ENCODE results near the gene CCDC71. TPM values are rescaled to one million over a fixed set of nuclear protein-coding genes. Genes with fewer than 3 reads are reported as not detected.

Gene CCDC71
- total RNA-seq, 2 experiments from 2014 or later = 23.4 to 27.9 TPM

DNA sequence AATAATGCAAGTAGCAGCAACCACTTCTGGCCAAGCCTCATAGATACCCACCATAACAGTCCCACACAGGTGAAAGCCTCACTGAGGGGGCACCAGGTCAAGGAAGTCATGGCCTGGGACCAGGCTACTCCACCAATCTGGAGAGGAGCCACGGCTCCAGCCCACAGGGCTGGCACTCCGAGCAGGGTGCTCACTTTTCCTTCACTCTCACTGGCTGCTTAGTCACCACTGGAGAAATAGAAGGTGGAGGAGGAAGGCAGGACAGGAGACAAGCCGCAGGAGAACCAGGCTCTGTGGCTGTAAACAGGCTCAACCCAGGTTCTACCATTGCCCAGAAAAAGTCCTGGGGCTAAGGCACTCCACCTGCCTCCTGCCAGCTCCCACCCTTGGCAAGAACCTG, 46.7 kb downstream of the CCDC71 start:
- Histone ChIP-seq H3K4me1 (ENCODE audit: insufficient read depth, low read length, poor library complexity, severe bottlenecking) (peaks cover 22% of the 10 kb centered on the region), H3K36me3 (ENCODE audit: insufficient read depth, low read length) (peaks cover 46% of the 10 kb centered on the region), H3K9me2 (ENCODE audit: insufficient read depth, low read length) (no peaks in the 10 kb centered on the region), H3K79me2 (ENCODE audit: insufficient read depth, low read depth, low read length) (peaks cover 18% of the 10 kb centered on the region), H4K20me1 (ENCODE audit: insufficient read depth, low read length) (no peaks in the 10 kb centered on the region), H3K4me3 (ENCODE audit: low read depth, low read length, poor library complexity, severe bottlenecking) (peak overlapping the region; percentile 97), H3K9me3 (ENCODE audit: low read length) (no peaks in the 10 kb centered on the region), H2AFZ (ENCODE audit: low read length) (no peak overlapping the region), H3K27ac (ENCODE audit: low read depth, low read length, poor library complexity, severe bottlenecking) (peak overlapping the region; percentile 83), H3K4me2 (ENCODE audit: low read length) (peak overlapping the region; percentile 95)
- TF ChIP-seq EZH2phosphoT487 (IDR thresholded peaks at IDR 0.05; ENCODE audit: borderline replicate concordance, low read depth, low read length) = no peak
- TF ChIP-seq, protein P1, sequence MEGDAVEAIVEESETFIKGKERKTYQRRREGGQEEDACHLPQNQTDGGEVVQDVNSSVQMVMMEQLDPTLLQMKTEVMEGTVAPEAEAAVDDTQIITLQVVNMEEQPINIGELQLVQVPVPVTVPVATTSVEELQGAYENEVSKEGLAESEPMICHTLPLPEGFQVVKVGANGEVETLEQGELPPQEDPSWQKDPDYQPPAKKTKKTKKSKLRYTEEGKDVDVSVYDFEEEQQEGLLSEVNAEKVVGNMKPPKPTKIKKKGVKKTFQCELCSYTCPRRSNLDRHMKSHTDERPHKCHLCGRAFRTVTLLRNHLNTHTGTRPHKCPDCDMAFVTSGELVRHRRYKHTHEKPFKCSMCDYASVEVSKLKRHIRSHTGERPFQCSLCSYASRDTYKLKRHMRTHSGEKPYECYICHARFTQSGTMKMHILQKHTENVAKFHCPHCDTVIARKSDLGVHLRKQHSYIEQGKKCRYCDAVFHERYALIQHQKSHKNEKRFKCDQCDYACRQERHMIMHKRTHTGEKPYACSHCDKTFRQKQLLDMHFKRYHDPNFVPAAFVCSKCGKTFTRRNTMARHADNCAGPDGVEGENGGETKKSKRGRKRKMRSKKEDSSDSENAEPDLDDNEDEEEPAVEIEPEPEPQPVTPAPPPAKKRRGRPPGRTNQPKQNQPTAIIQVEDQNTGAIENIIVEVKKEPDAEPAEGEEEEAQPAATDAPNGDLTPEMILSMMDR (conservative IDR thresholded peaks at IDR 0.05; ENCODE audit: low read length) = no peak
- ChIA-PET CTCF (ENCODE audit: unreplicated experiment) (no interaction called here), POLR2A (interaction anchor here (0.6 kb wide), 1 partner anchor 170 kb away, joined by 3 read pairs; no protein-coding TSS in a partner anchor)
- no peak for DNase-seq (ENCODE audit: low spot score)
- BruUV-seq (replicated peaks) = no TSS peak
- intact Hi-C loops (cut with micrococcal nuclease; ENCODE audit: unreplicated experiment) = no loop called here

DNA sequence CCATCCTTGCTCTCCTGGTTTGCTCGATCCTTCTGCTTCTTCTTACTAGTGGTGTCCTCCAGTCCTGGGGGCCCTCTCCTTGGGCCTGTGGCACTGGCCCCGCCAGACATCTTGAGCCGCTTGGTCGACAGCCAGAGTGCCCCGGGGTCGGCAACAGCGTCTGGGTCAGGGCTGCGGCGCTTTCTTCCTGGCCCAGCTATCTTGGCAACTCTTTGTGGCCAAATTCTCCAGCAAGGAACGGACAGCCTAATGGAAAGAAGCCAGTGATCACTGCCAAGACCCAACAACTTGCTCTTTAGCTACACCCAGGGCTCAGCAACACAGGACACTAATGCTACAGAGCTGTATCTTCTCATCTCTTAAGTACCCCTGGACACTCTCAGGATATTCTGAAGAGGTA, 47.1 kb downstream of the CCDC71 start:
- ChIA-PET POLR2A (interaction anchor here (0.5 to 0.6 kb wide), 2 partner anchors 15 to 169 kb away, joined by 3 to 6 read pairs; no protein-coding TSS in a partner anchor), CTCF (ENCODE audit: unreplicated experiment) (no interaction called here)
- Histone ChIP-seq H3K4me2 (ENCODE audit: low read length) (peak overlapping the region; percentile 95), H3K9me3 (ENCODE audit: low read length) (no peaks in the 10 kb centered on the region), H3K79me2 (ENCODE audit: insufficient read depth, low read depth, low read length) (peaks cover 18% of the 10 kb centered on the region), H3K9me2 (ENCODE audit: insufficient read depth, low read length) (no peaks in the 10 kb centered on the region), H3K36me3 (ENCODE audit: insufficient read depth, low read length) (peaks cover 50% of the 10 kb centered on the region), H4K20me1 (ENCODE audit: insufficient read depth, low read length) (no peaks in the 10 kb centered on the region), H3K4me3 (ENCODE audit: low read depth, low read length, poor library complexity, severe bottlenecking) (peak overlapping the region; percentile 97), H3K27ac (ENCODE audit: low read depth, low read length, poor library complexity, severe bottlenecking) (no peak overlapping the region), H2AFZ (ENCODE audit: low read length) (no peak overlapping the region), H3K4me1 (ENCODE audit: insufficient read depth, low read length, poor library complexity, severe bottlenecking) (peaks cover 22% of the 10 kb centered on the region)
- intact Hi-C loops (cut with micrococcal nuclease; ENCODE audit: unreplicated experiment) = no loop called here
- BruUV-seq (replicated peaks) = no TSS peak
- TF ChIP-seq EZH2phosphoT487 (IDR thresholded peaks at IDR 0.05; ENCODE audit: borderline replicate concordance, low read depth, low read length) = no peak
- TF ChIP-seq, protein P1 (conservative IDR thresholded peaks at IDR 0.05; ENCODE audit: low read length) = no peak
- DNase-seq (ENCODE audit: low spot score) = no peak

Other genes with a start within 250 kb of the CCDC71 start
- 121 and 124 TPM in 2 replicates for gene ARIH2, start 247.5 kb downstream of the CCDC71 start, total RNA-seq (2014; rRNA removed; shearing (Covaris generic))
- 113 and 131 TPM in 2 replicates for gene ARIH2, start 247.5 kb downstream of the CCDC71 start, total RNA-seq (2022)
- gene P4HTM, start 176.1 kb downstream of the CCDC71 start, total RNA-seq (2014; rRNA removed; shearing (Covaris generic)) = 45.3 and 48.4 TPM in 2 replicates
- 36.9 and 47.4 TPM in 2 replicates for gene P4HTM, start 176.1 kb downstream of the CCDC71 start, total RNA-seq (2022)
- gene WDR6, start 158.9 kb downstream of the CCDC71 start, total RNA-seq (2014; rRNA removed; shearing (Covaris generic)) = 92.0 and 101 TPM in 2 replicates
- gene WDR6, start 158.9 kb downstream of the CCDC71 start, total RNA-seq (2022) = 128 and 131 TPM in 2 replicates
- 26.3 and 36.2 TPM in 2 replicates for gene DALRD3, start 147.8 kb downstream of the CCDC71 start, total RNA-seq (2014; rRNA removed; shearing (Covaris generic))
- gene DALRD3, start 147.8 kb downstream of the CCDC71 start, total RNA-seq (2022) = 35.0 and 35.7 TPM in 2 replicates
- 255 and 309 TPM in 2 replicates for gene NDUFAF3, start 144.2 kb downstream of the CCDC71 start, total RNA-seq (2014; rRNA removed; shearing (Covaris generic))
- gene NDUFAF3, start 144.2 kb downstream of the CCDC71 start, total RNA-seq (2022) = 124 and 147 TPM in 2 replicates
- 295 and 319 TPM in 2 replicates for gene IMPDH2, start 136.9 kb downstream of the CCDC71 start, total RNA-seq (2014; rRNA removed; shearing (Covaris generic))
- 328 and 360 TPM in 2 replicates for gene IMPDH2, start 136.9 kb downstream of the CCDC71 start, total RNA-seq (2022)
- gene QRICH1, start 72.3 kb downstream of the CCDC71 start, total RNA-seq (2014; rRNA removed; shearing (Covaris generic)) = 93.0 and 111 TPM in 2 replicates
- 132 and 156 TPM in 2 replicates for gene QRICH1, start 72.3 kb downstream of the CCDC71 start, total RNA-seq (2022)
- 290 and 310 TPM in 2 replicates for gene QARS1, start 61.6 kb downstream of the CCDC71 start, total RNA-seq (2014; rRNA removed; shearing (Covaris generic))
- gene QARS1, start 61.6 kb downstream of the CCDC71 start, total RNA-seq (2022) = 355 and 459 TPM in 2 replicates
- gene USP19, start 45.5 kb downstream of the CCDC71 start, total RNA-seq (2014; rRNA removed; shearing (Covaris generic)) = 49.4 and 57.2 TPM in 2 replicates
- gene USP19, start 45.5 kb downstream of the CCDC71 start, total RNA-seq (2022) = 69.4 and 78.3 TPM in 2 replicates
- 0.44 TPM in 2 replicates for gene LAMB2, start 33.3 kb downstream of the CCDC71 start, total RNA-seq (2014; rRNA removed; shearing (Covaris generic))
- gene LAMB2, start 33.3 kb downstream of the CCDC71 start, total RNA-seq (2022) = not detected in 2 replicates
- 0.69 TPM in 1 of 2 replicates, not detected in the other for gene KLHDC8B, start 5.3 kb upstream of the CCDC71 start, total RNA-seq (2014; rRNA removed; shearing (Covaris generic))
- 0.91 and 1.3 TPM in 2 replicates for gene KLHDC8B, start 5.3 kb upstream of the CCDC71 start, total RNA-seq (2022)
- gene C3orf62, start 110.9 kb upstream of the CCDC71 start, total RNA-seq (2014; rRNA removed; shearing (Covaris generic)) = 4.8 and 6.4 TPM in 2 replicates
- gene C3orf62, start 110.9 kb upstream of the CCDC71 start, total RNA-seq (2022) = 11.3 and 11.7 TPM in 2 replicates
- gene USP4, start 173.7 kb upstream of the CCDC71 start, total RNA-seq (2014; rRNA removed; shearing (Covaris generic)) = 28.6 and 41.6 TPM in 2 replicates
- gene USP4, start 173.7 kb upstream of the CCDC71 start, total RNA-seq (2022) = 74.6 and 80.3 TPM in 2 replicates
- 77.6 and 82.3 TPM in 2 replicates for gene GPX1, start 192.0 kb upstream of the CCDC71 start, total RNA-seq (2014; rRNA removed; shearing (Covaris generic))
- 119 and 148 TPM in 2 replicates for gene GPX1, start 192.0 kb upstream of the CCDC71 start, total RNA-seq (2022)
- gene RHOA, start 245.6 kb upstream of the CCDC71 start, total RNA-seq (2014; rRNA removed; shearing (Covaris generic)) = 218 and 219 TPM in 2 replicates
- gene RHOA, start 245.6 kb upstream of the CCDC71 start, total RNA-seq (2022) = 373 and 403 TPM in 2 replicates
- 15.8 and 17.9 TPM in 2 replicates for gene TCTA, start 246.1 kb upstream of the CCDC71 start, total RNA-seq (2014; rRNA removed; shearing (Covaris generic))
- 35.3 and 37.7 TPM in 2 replicates for gene TCTA, start 246.1 kb upstream of the CCDC71 start, total RNA-seq (2022)

Measured in OCI-LY7 (cell line).